ENCODE measurements around the gene EVA1B. TPM values are rescaled to one million over a fixed set of nuclear protein-coding genes. Genes with fewer than 3 reads are reported as not detected.

EVA1B gene
- total and polyA plus RNA-seq, 2 donors (not counting 3 experiments of a cell fraction or from before 2014, with no cell fraction given) = 64.7 to 132 TPM

DNA sequence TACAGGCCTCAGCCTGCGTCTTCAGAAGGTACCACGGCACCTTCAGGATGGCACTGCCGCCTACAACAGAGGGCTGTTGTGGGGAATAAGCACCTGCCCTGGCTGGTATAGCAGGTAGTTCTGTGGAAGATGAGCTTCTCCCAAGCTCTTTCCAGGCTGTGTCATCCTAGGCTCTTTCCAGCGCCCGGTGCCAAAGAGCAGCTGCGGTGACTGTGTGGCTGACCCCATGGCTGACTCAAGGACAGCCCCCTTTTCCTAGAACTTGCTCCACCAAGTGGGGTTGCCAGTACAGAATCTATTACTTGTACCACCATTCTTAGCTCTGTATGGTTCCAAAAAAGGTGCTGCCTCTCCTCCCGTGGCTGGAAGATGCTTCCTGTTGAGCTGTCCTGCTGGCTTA, 21.9 kb upstream of the EVA1B start:
- ChIA-PET POLR2A (no interaction called here), CTCF (interaction anchor here (1.2 to 6.8 kb wide), 2 partner anchors 18 to 22 kb away, joined by 3 to 152 read pairs; no protein-coding TSS in a partner anchor)
- DNase-seq (ENCODE audit: low read depth, low spot score) = no peak
- Histone ChIP-seq H3K36me3 (ENCODE audit: control insufficient read depth in 2 of 2, extremely low read depth in 1 of 2, insufficient read depth in 2 of 2, low read length in 2 of 2) (peaks cover 2 to 23% of the 10 kb centered on the region in 2 experiments), H3K9me3 (replicated peaks; ENCODE audit: control insufficient read depth, insufficient read depth, low read length) (no peaks in the 10 kb centered on the region), H3K4me1 (ENCODE audit: control insufficient read depth, extremely low read depth, insufficient read depth, low read length) (peaks cover 35% of the 10 kb centered on the region), H3K9me1 (replicated peaks; ENCODE audit: control insufficient read depth, extremely low read depth, insufficient read depth, low read length) (no peaks in the 10 kb centered on the region), H3K9ac (replicated peaks; ENCODE audit: extremely low read depth, insufficient read depth, low read length) (no peak overlapping the region), H4K20me1 (replicated peaks; ENCODE audit: control insufficient read depth, extremely low read depth, insufficient read depth, low read length) (no peaks in the 10 kb centered on the region), H3K27ac (ENCODE audit: insufficient read depth, low read depth, low read length) (no peak overlapping the region), H3K27me3 (ENCODE audit: control insufficient read depth in 2 of 2, insufficient read depth in 2 of 2, low read length in 2 of 2) (no peaks in the 10 kb centered on the region), H3K4me2 (ENCODE audit: insufficient read depth, low read length) (no peak overlapping the region), H2AFZ (ENCODE audit: low read depth, low read length) (no peak overlapping the region), H3K4me3 (replicated peaks in 1 of 3; ENCODE audit: insufficient read depth in 1 of 3, low read depth in 1 of 3, low read length in 3 of 3) (no peak overlapping the region), H3K79me2 (ENCODE audit: control insufficient read depth, insufficient read depth, low read length) (no peaks in the 10 kb centered on the region)
- TF ChIP-seq, protein P1, sequence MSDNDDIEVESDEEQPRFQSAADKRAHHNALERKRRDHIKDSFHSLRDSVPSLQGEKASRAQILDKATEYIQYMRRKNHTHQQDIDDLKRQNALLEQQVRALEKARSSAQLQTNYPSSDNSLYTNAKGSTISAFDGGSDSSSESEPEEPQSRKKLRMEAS (IDR thresholded peaks at IDR 0.05; ENCODE audit: insufficient read depth, insufficient read length) = no peak
- TF ChIP-seq FOS (IDR thresholded peaks at IDR 0.05; ENCODE audit: borderline replicate concordance, insufficient read depth, low read length) (no peak), POLR2AphosphoS5 (IDR thresholded peaks at IDR 0.05; ENCODE audit: insufficient read depth, low read depth, low read length) (no peak), MYC (IDR thresholded peaks at IDR 0.05; ENCODE audit: low read depth, low read length) (no peak), EZH2 (IDR thresholded peaks at IDR 0.05; ENCODE audit: borderline replicate concordance, low read depth, low read length, severe bottlenecking) (no peak), JUN (IDR thresholded peaks at IDR 0.05; ENCODE audit: borderline replicate concordance, insufficient read depth, insufficient read length, low read depth) (no peak), CTCF (IDR thresholded peaks at IDR 0.05; ENCODE audit: extremely low read depth in 1 of 2, insufficient read depth in 1 of 2, low read depth in 1 of 2, low read length in 2 of 2) (no peak), GATA2 (IDR thresholded peaks at IDR 0.05; ENCODE audit: insufficient read depth, insufficient read length, low read depth, low read length) (no peak), POLR2A (IDR thresholded peaks at IDR 0.05; ENCODE audit: low read depth, low read length) (no peak)
- intact Hi-C loops (cut with micrococcal nuclease) (no loop called here), dilution Hi-C loops (cut with MboI; ENCODE audit: extremely low pct_ligation_motif_present, low sequenced_read_pairs) (no loop called here)
- no TSS peak for BruUV-seq (replicated peaks)
- FAIRE-seq = no peak

Measured in endothelial cell of umbilical vein (primary cell).